Measurements from ENCODE around the gene METAP1D. TPM values are rescaled to one million over a fixed set of nuclear protein-coding genes. Genes with fewer than 3 reads are reported as not detected.

The METAP1D gene
- polyA plus RNA-seq, 1 of the 3 experiments (the other 2 are of a cell fraction) = 10.3 TPM

DNA sequence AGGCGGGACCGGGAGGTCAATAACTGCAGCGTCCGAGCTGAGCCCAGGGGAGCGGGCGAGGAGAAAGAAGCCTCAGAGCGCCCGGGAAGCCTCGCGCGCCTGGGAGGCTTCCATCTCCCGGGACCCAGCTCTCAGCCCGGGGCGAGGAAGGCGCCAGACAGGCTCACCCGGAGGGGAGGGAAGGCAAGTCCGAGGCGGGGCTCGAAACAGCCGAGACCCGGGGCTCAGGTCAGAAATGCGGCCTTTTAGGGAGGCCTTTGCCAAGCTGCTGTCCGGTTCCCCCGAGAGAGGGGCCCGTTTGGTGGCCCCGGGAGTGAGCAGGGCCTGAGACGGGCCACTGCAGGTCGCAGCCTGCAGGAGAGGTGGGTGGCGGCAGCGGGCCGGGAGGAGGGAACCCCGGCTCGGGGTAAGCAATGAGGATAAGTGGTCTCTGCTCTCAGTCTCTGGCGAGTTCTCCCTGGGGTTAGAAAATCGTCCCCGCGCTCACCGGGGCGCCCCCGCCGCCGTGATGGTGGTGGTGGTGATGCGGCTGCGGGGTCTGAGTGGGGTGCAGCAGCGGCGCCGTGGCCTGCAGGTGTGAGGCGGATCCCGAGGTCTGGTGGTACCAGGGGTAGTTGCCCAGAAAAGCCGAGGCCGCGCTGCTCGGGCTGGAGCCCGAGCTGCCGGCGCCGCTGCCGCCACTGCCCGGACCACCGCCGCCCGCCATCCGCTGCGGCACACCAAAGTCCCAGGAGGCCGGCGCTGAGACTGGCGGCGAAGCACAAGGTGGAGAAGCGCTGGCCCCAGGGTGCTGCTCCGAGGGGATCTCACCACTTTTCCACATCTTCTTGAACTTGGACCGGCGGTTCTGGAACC, 100.6 kb downstream of the METAP1D start (continued):
- no peak for TF ChIP-seq EP300 (IDR thresholded peaks at IDR 0.05; ENCODE audit: borderline replicate concordance in 1 of 2, low read depth in 1 of 2, low read length in 1 of 2)
- TF ChIP-seq JUND (IDR thresholded peaks at IDR 0.05) = no peak
- TF ChIP-seq TCF12 (IDR thresholded peaks at IDR 0.05) = no peak
- TF ChIP-seq CHD2 (IDR thresholded peaks at IDR 0.05; ENCODE audit: low read length, partially characterized antibody) = no peak
- TF ChIP-seq TEAD4 (IDR thresholded peaks at IDR 0.05; ENCODE audit: borderline replicate concordance, insufficient read depth) = no peak

DNA sequence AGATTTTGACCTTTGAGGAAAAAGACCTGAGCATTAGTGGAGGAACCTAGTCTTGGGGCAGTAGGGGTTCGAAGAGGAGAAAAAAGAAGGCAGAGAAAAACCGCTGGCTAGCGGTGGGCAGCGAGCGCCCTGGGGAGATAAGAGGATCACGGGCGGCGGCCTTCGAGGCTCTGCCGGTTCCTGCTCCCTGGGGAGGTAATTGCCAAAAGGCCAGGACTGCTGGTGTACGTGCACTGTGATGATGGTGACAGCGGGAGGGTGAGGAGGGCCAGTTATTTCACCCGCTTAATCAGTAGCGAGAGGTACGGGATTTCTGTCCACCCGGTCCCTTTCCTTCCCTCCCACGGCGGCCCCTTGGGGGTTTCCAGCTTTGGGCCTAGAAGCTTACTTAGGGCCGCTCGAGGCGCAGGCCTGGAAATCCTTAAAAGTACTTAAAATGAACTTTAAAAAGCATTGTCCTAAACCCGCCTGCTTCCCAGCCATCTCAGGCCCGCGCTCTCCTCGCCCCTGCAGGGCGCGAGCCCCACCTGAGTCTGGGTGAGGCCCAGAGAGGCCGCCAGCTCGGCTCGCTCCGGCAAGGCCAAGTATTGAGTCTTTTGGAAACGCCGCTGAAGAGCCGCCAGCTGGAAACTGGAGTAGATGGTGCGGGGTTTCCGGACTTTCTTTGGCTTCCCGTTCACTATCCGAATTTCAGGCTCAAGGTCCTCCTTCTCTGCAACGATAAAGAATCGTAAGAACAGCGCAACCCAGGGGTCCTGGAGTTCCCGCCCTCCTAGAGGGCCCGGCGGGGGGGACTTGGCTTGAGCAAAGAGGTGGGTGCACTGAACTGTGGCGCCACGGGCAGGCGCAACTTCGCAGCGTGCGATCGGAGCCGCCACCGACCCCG, 101.4 kb downstream of the METAP1D start:
- POLR2A ChIA-PET = no interaction called here
- H3K9ac ChIP-seq = no peak overlapping the region
- 38% methylated on average over 40 of the region's 54 CpGs for WGBS (ENCODE audit: low lambda C conversion rate)
- no peaks in the 10 kb centered on the region for H3K9me3 ChIP-seq
- CTCF ChIA-PET = interaction anchor here (1.0 to 8.7 kb wide), 8 partner anchors 10 to 502 kb away, joined by 3 to 96 read pairs (median 6); partner anchors contain the start of gene DLX1
- no peaks in the 10 kb centered on the region for H3K9me2 ChIP-seq
- H3K27me3 ChIP-seq (ENCODE audit: insufficient read depth) = peaks cover 29% of the 10 kb centered on the region; the same call in 1 of the 2 replicates
- H4K20me1 ChIP-seq (ENCODE audit: insufficient read depth) = no peaks in the 10 kb centered on the region
- H3K4me2 ChIP-seq = peak overlapping the region; percentile 75
- peaks cover 16% of the 10 kb centered on the region for H3F3A ChIP-seq (replicated peaks; ENCODE audit: insufficient read depth)
- H2AFZ ChIP-seq (ENCODE audit: low read depth) = no peak overlapping the region
- peak overlapping the region; percentile 51 to 64; a peak in 3 of 4 replicates for H3K4me3 ChIP-seq (ENCODE audit: low read depth in 2 of 2, low read length in 1 of 2)
- H3K27ac ChIP-seq (ENCODE audit: low read depth in 2 of 2, low read length in 1 of 2) = no peak overlapping the region
- peaks cover 20 to 35% of the 10 kb centered on the region in 2 experiments for H3K4me1 ChIP-seq (ENCODE audit: control insufficient read depth in 1 of 2, insufficient read depth in 2 of 2, low read depth in 1 of 2, low read length in 1 of 2)
- H3K79me2 ChIP-seq (ENCODE audit: insufficient read depth) = no peaks in the 10 kb centered on the region
- no peaks in the 10 kb centered on the region for H3K36me3 ChIP-seq (replicated peaks in 1 of 2; ENCODE audit: control insufficient read depth in 1 of 2, insufficient read depth in 2 of 2, low read length in 1 of 2)
- TF ChIP-seq GABPA (IDR thresholded peaks at IDR 0.05; ENCODE audit: low read depth) (no peak), GATA2 (CRISPR knock-in tag; IDR thresholded peaks at IDR 0.05) (no peak)
- peak; percentile 33 for DNase-seq

DNA sequence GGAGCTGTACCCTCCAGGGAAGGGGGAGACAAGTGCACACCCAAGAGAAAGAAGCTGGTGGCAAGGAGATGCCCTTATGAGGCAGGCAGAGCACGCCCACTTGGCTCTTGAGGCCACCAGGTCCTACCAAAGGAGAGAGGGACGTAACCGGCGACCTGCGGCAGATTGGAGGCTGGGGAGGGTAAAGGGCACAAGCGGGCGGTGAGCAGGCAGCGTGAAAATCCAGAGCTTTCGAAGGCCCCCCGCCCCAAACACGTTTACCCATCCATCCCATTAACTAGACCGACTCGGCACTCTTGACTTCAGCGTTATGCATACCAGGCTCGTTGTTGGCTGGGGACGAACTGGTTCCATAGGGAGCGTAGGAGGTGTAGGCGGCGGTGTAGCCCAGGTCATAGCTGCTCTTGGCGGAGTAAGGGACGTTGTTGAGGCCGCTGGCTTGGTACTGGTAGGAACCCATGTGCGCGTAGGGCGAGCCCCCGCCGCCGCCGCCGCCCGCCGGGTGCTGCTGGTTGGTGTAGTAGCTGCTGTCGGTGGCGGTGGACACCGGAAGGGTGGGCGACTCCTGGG, 102.2 kb downstream of the METAP1D start:
- peak; percentile 42 for DNase-seq
- Histone ChIP-seq H3K4me2 (peak overlapping the region; percentile 75), H3F3A (replicated peaks; ENCODE audit: insufficient read depth) (peaks cover 15% of the 10 kb centered on the region), H3K9me3 (no peaks in the 10 kb centered on the region), H3K4me1 (ENCODE audit: control insufficient read depth in 1 of 2, insufficient read depth in 2 of 2, low read depth in 1 of 2, low read length in 1 of 2) (peaks cover 17 to 34% of the 10 kb centered on the region in 2 experiments), H3K27ac (ENCODE audit: low read depth in 2 of 2, low read length in 1 of 2) (no peak overlapping the region), H3K27me3 (ENCODE audit: insufficient read depth) (peaks cover 26% of the 10 kb centered on the region; the same call in 1 of the 2 replicates), H2AFZ (ENCODE audit: low read depth) (peak overlapping the region; percentile 90), H3K9me2 (no peaks in the 10 kb centered on the region), H4K20me1 (ENCODE audit: insufficient read depth) (no peaks in the 10 kb centered on the region), H3K79me2 (ENCODE audit: insufficient read depth) (no peaks in the 10 kb centered on the region), H3K36me3 (replicated peaks in 1 of 2; ENCODE audit: control insufficient read depth in 1 of 2, insufficient read depth in 2 of 2, low read length in 1 of 2) (no peaks in the 10 kb centered on the region), H3K9ac (peak overlapping the region; percentile 27; the same call in 1 of the 2 replicates), H3K4me3 (ENCODE audit: low read depth in 2 of 2, low read length in 1 of 2) (peak overlapping the region; percentile 51 to 64)
- WGBS (ENCODE audit: low lambda C conversion rate) = 14% methylated on average over 17 of the region's 36 CpGs
- TF ChIP-seq, protein P1, sequence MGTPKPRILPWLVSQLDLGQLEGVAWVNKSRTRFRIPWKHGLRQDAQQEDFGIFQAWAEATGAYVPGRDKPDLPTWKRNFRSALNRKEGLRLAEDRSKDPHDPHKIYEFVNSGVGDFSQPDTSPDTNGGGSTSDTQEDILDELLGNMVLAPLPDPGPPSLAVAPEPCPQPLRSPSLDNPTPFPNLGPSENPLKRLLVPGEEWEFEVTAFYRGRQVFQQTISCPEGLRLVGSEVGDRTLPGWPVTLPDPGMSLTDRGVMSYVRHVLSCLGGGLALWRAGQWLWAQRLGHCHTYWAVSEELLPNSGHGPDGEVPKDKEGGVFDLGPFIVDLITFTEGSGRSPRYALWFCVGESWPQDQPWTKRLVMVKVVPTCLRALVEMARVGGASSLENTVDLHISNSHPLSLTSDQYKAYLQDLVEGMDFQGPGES (IDR thresholded peaks at IDR 0.05; ENCODE audit: low read depth, low read length) = no peak
- TF ChIP-seq EZH2phosphoT487 (IDR thresholded peaks at IDR 0.05; ENCODE audit: borderline replicate concordance, low read depth) = 0 out of 2 replicates have a peak, but pooled peaks have one; percentile 37
- ChIA-PET CTCF (interaction anchor here (0.6 to 8.7 kb wide), 18 partner anchors 12 to 503 kb away, joined by 3 to 96 read pairs (median 4); partner anchors contain the start of genes DLX1 and HAT1), POLR2A (no interaction called here)

All from SK-N-SH (cell line).